Keratinocyte (primary cell): ENCODE data around the gene ALOX5AP. TPM values are rescaled to one million over a fixed set of nuclear protein-coding genes. Genes with fewer than 3 reads are reported as not detected.
A peak's percentile ranks its signal among the peaks of the same experiment; 100 is the strongest.

Source experiments
- DNase-seq: peaks from one replicate; pipeline ENCODE4 v3.0.0-alpha.2; 2011; ENCODE audit warnings: low read depth, missing footprints, low spot score
- FAIRE-seq: peaks from 2 replicates; lab custom pipeline; 2011; peaks lifted over from hg19 to GRCh38; lab: Jason Lieb, UNC
- H2AFZ ChIP-seq: 2 replicates; pipeline ENCODE4 v1.6.0; 2012; ENCODE audit warnings: low read length, control low read depth, inconsistent platforms; ENCODE audit not compliant: control insufficient read depth
- H3K27ac ChIP-seq: 2 replicates; pipeline ENCODE4 v1.5.1; 2011; ENCODE audit warnings: low read length; ENCODE audit not compliant: control insufficient read depth, insufficient read depth
- H3K27me3 ChIP-seq: 3 replicates; pipeline ENCODE4 v1.6.0; 2011; ENCODE audit warnings: low read length; ENCODE audit not compliant: control insufficient read depth, insufficient read depth; ENCODE audit errors: extremely low read depth
- H3K36me3 ChIP-seq, 2 experiments: 2 replicates in 1 of 2; 3 replicates in 1 of 2; pipeline ENCODE4 v1.5.1; 2011; ENCODE audit warnings: low read length in 2 of 2, mild to moderate bottlenecking in 1 of 2; ENCODE audit not compliant: control insufficient read depth in 2 of 2, insufficient read depth in 2 of 2; ENCODE audit errors: extremely low read depth in 1 of 2
- H3K4me1 ChIP-seq: 3 replicates; pipeline ENCODE4 v1.5.1; 2011; ENCODE audit warnings: low read length; ENCODE audit not compliant: control insufficient read depth, insufficient read depth; ENCODE audit errors: extremely low read depth
- H3K4me2 ChIP-seq: 3 replicates; pipeline ENCODE4 v1.6.0; 2011; ENCODE audit warnings: low read depth, low read length; ENCODE audit not compliant: control insufficient read depth, insufficient read depth; ENCODE audit errors: extremely low read depth
- H3K4me3 ChIP-seq, 3 experiments: fragments of 200-600 bp in 1 of 3; sonication (generic) in 1 of 3; 2 replicates in 2 of 3; 3 replicates in 1 of 3; pipeline ENCODE4 v1.5.1; 2011 to 2016; ENCODE audit warnings: low read length in 3 of 3, mild to moderate bottlenecking in 3 of 3, control low read depth in 2 of 3, inconsistent platforms in 1 of 3, low read depth in 1 of 3, mixed read lengths in 1 of 3, mixed run types in 1 of 3, moderate library complexity in 1 of 3; ENCODE audit not compliant: control insufficient read depth in 2 of 3, insufficient read depth in 2 of 3; ENCODE audit errors: extremely low read depth in 1 of 3
- H3K79me2 ChIP-seq: 2 replicates; pipeline ENCODE4 v1.6.0; 2012; ENCODE audit warnings: low read length; ENCODE audit not compliant: control insufficient read depth, insufficient read depth
- H3K9ac ChIP-seq: 3 replicates; pipeline ENCODE4 v1.6.0; 2011; ENCODE audit warnings: low read length; ENCODE audit not compliant: control insufficient read depth, insufficient read depth; ENCODE audit errors: extremely low read depth
- H3K9me1 ChIP-seq: 3 replicates; pipeline ENCODE4 v1.6.0; 2011; ENCODE audit warnings: low read length; ENCODE audit not compliant: control insufficient read depth, insufficient read depth; ENCODE audit errors: extremely low read depth
- H3K9me3 ChIP-seq: 2 replicates; pipeline ENCODE4 v1.5.1; 2012; ENCODE audit warnings: low read depth, low read length; ENCODE audit not compliant: control insufficient read depth
- H4K20me1 ChIP-seq: 3 replicates; pipeline ENCODE4 v1.6.0; 2011; ENCODE audit warnings: low read length; ENCODE audit not compliant: control insufficient read depth, insufficient read depth; ENCODE audit errors: extremely low read depth
- EZH2 ChIP-seq: IDR thresholded peaks from one replicate; pipeline ENCODE4 v1.6.1; 2012; ENCODE audit warnings: inconsistent platforms, mild to moderate bottlenecking, low read length, moderate library complexity
- dilution Hi-C: fragments of 300-500 bp; cut with MboI; formaldehyde crosslinking; loops from one replicate; pipeline ENCODE4 v1.7.0; 2020; ENCODE audit warnings: low sequenced_read_pairs; ENCODE audit not compliant: extremely low pct_ligation_motif_present
- polyA plus RNA-seq, 5 experiments: library from polyadenylated mRNA; depleted of rRNA in 3 of 5; stranded (reverse) in 3 of 5; stranded (forward) in 1 of 5; unstranded in 1 of 5; fragments of >200 nt; gene quantifications; 1 replicate in 1 of 5; 2 replicates in 3 of 5; 3 replicates in 1 of 5; pipeline versions ENCODE4 v1.2.1 to v1.2.3, GENCODE V29; 2011 to 2012; ENCODE audit warnings: missing spikeins in 2 of 5, low read depth in 1 of 5, low replicate concordance in 1 of 5
- TF ChIP-seq, protein P1 (sequence below), 3 experiments: IDR thresholded peaks in 1 of 3; conservative IDR thresholded peaks in 1 of 3; optimal IDR thresholded peaks in 1 of 3; 2 replicates in 2 of 3; 3 replicates in 1 of 3; pipeline versions ENCODE3 to v1.5.1; 2011; ENCODE audit warnings: low read length in 3 of 3, mild to moderate bottlenecking in 3 of 3, moderate library complexity in 2 of 3, control low read depth in 1 of 3, inconsistent platforms in 1 of 3; ENCODE audit not compliant: insufficient read depth in 2 of 3; ENCODE audit errors: extremely low read depth in 1 of 3

ALOX5AP gene
- polyA plus RNA-seq, 1 donor (not counting 4 experiments of a cell fraction or from before 2014, with no cell fraction given), result 0.31 TPM

DNA sequence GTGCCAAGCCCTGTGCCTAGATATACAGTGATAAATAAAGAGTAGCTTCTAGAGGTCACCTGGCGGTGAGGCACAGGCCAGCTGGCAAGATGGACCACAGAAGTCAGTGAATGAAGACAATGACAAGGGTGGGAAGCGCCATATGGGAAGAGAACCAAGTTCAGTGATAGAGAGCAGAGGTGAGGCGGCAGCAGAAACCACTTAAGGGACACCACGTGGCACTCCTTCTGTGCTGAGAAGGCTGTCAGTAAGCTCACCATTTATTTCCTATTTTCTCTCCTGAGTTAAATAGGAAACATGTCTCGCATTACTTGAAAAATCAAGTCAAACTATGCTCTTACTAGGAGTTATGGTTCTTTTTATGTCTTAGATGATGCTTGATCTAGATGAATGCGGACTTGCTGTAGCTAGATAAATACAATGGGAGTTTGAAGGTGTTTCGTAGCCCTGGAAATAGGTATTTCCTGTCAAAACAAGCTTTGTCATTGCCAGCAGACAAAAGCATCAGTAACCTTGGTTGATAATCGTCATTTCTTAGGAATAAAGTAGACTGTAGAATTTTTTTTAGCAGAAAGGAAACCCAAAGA, 17.8 kb downstream of the ALOX5AP start:
- H3K4me3 ChIP-seq, result no peak overlapping the region
- no peaks in the 10 kb centered on the region for H3K9me1 ChIP-seq
- H3K4me1 ChIP-seq, result no peaks in the 10 kb centered on the region
- no peaks in the 10 kb centered on the region for H3K36me3 ChIP-seq
- H4K20me1 ChIP-seq, result no peaks in the 10 kb centered on the region
- H3K27ac ChIP-seq, result no peak overlapping the region
- no peaks in the 10 kb centered on the region for H3K79me2 ChIP-seq
- no peak for DNase-seq
- H3K27me3 ChIP-seq, result peaks cover 20% of the 10 kb centered on the region
- dilution Hi-C loops, result no loop called here
- H3K4me2 ChIP-seq, result no peak overlapping the region
- H3K9me3 ChIP-seq, result no peaks in the 10 kb centered on the region
- H2AFZ ChIP-seq, result no peak overlapping the region
- no peak for FAIRE-seq
- TF ChIP-seq, protein P1, sequence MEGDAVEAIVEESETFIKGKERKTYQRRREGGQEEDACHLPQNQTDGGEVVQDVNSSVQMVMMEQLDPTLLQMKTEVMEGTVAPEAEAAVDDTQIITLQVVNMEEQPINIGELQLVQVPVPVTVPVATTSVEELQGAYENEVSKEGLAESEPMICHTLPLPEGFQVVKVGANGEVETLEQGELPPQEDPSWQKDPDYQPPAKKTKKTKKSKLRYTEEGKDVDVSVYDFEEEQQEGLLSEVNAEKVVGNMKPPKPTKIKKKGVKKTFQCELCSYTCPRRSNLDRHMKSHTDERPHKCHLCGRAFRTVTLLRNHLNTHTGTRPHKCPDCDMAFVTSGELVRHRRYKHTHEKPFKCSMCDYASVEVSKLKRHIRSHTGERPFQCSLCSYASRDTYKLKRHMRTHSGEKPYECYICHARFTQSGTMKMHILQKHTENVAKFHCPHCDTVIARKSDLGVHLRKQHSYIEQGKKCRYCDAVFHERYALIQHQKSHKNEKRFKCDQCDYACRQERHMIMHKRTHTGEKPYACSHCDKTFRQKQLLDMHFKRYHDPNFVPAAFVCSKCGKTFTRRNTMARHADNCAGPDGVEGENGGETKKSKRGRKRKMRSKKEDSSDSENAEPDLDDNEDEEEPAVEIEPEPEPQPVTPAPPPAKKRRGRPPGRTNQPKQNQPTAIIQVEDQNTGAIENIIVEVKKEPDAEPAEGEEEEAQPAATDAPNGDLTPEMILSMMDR (optimal IDR thresholded peaks at IDR 0.05 in 1 of 3, IDR thresholded peaks at IDR 0.05 in 1 of 3, conservative IDR thresholded peaks at IDR 0.05 in 1 of 3; ENCODE audit: extremely low read depth in 1 of 3, insufficient read depth in 2 of 3, low read length in 3 of 3), result no peak
- H3K9ac ChIP-seq, result no peak overlapping the region

DNA sequence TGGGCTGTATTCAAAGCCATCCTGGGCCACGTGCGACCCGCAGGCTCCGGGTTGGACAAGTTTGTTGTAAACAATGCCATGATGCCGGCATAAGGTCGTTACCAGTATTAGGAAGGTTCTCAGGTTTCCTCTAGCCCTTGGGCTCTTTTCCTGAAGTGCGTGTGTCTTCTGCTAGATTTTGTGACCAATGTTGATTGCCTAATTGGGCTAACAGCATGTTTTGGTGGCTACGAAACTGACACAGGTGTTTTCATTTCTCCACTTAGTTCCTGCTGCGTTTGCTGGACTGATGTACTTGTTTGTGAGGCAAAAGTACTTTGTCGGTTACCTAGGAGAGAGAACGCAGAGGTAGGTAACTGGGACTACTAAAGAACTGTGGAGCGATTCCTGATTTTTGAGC, 20.3 kb downstream of the ALOX5AP start:
- H3K27ac ChIP-seq, result no peak overlapping the region
- DNase-seq, result no peak
- no peaks in the 10 kb centered on the region for H3K4me1 ChIP-seq
- no peak for TF ChIP-seq EZH2
- TF ChIP-seq, protein P1 (optimal IDR thresholded peaks at IDR 0.05 in 1 of 3, IDR thresholded peaks at IDR 0.05 in 1 of 3, conservative IDR thresholded peaks at IDR 0.05 in 1 of 3; ENCODE audit: extremely low read depth in 1 of 3, insufficient read depth in 2 of 3, low read length in 3 of 3), result no peak
- no peaks in the 10 kb centered on the region for H3K9me3 ChIP-seq
- dilution Hi-C loops, result no loop called here
- no peak overlapping the region for H3K4me3 ChIP-seq
- H3K36me3 ChIP-seq, result no peaks in the 10 kb centered on the region
- no peak overlapping the region for H2AFZ ChIP-seq
- H3K9me1 ChIP-seq, result no peaks in the 10 kb centered on the region
- H4K20me1 ChIP-seq, result no peaks in the 10 kb centered on the region
- H3K9ac ChIP-seq, result no peak overlapping the region
- no peak overlapping the region for H3K4me2 ChIP-seq
- H3K79me2 ChIP-seq, result no peaks in the 10 kb centered on the region
- peak; percentile 23 for FAIRE-seq
- H3K27me3 ChIP-seq, result peaks cover 23% of the 10 kb centered on the region
